HCT116 (cell line): ENCODE data around the gene STXBP5L.

Source experiments
- EZH2 ChIP-seq: fragments of 200-600 bp; sonication (generic); IDR thresholded peaks from 2 replicates; pipeline ENCODE4 v1.6.1; 2017; ENCODE audit warnings: antibody characterized with exemption, mixed run types
- JUND ChIP-seq: IDR thresholded peaks from 2 replicates; pipeline ENCODE4 v1.6.1; 2012
- MAX ChIP-seq: IDR thresholded peaks from 2 replicates; pipeline ENCODE4 v1.6.1; 2012
- POLR2A ChIP-seq: IDR thresholded peaks from 2 replicates; pipeline ENCODE4 v1.7.0; 2011; ENCODE audit warnings: borderline replicate concordance; ENCODE audit not compliant: insufficient read depth, insufficient read length; ENCODE audit errors: extremely low read depth
- POLR2AphosphoS5 ChIP-seq: IDR thresholded peaks from 2 replicates; pipeline ENCODE4 v1.6.1; 2011; ENCODE audit warnings: mild to moderate bottlenecking, low read depth, low read length, moderate library complexity
- RAD21 ChIP-seq: IDR thresholded peaks from 2 replicates; pipeline ENCODE4 v1.6.1; 2012; ENCODE audit warnings: low read depth, mild to moderate bottlenecking
- TCF7L2 ChIP-seq: IDR thresholded peaks from 2 replicates; pipeline ENCODE4 v1.7.0; 2011; ENCODE audit warnings: borderline replicate concordance, inconsistent platforms; ENCODE audit not compliant: insufficient read depth, insufficient read length; ENCODE audit errors: extremely low read depth
- YY1 ChIP-seq: IDR thresholded peaks from 2 replicates; pipeline ENCODE4 v1.6.1; 2011; ENCODE audit warnings: low read length, low read depth, moderate library complexity, mild to moderate bottlenecking; ENCODE audit not compliant: insufficient replicate concordance; ENCODE audit errors: extremely low read depth
- TF ChIP-seq, protein P1 (sequence below), 3 experiments: fragments of 200-600 bp in 1 of 3; sonication (generic) in 1 of 3; IDR thresholded peaks in 2 of 3; conservative IDR thresholded peaks in 1 of 3; 2 replicates each; pipeline ENCODE4 v1.5.1; 2012 to 2017; ENCODE audit warnings: low read depth in 2 of 3, low read length in 2 of 3, antibody characterized with exemption in 1 of 3, borderline replicate concordance in 1 of 3, control low read depth in 1 of 3, mild to moderate bottlenecking in 1 of 3, mixed read lengths in 1 of 3, mixed run types in 1 of 3, moderate library complexity in 1 of 3; ENCODE audit not compliant: insufficient read depth in 1 of 3
- TF ChIP-seq, protein P2 (sequence below): IDR thresholded peaks from 2 replicates; pipeline ENCODE4 v1.6.1; 2012

GRCh38 chr3:121436641-121437040 lies 528.6 kb downstream of the STXBP5L start:
- TF ChIP-seq POLR2A (no peak), POLR2AphosphoS5 (no peak), JUND (no peak), EZH2 (no peak), TCF7L2 (no peak), YY1 (no peak), RAD21 (no peak), MAX (no peak)
- TF ChIP-seq, protein P1, sequence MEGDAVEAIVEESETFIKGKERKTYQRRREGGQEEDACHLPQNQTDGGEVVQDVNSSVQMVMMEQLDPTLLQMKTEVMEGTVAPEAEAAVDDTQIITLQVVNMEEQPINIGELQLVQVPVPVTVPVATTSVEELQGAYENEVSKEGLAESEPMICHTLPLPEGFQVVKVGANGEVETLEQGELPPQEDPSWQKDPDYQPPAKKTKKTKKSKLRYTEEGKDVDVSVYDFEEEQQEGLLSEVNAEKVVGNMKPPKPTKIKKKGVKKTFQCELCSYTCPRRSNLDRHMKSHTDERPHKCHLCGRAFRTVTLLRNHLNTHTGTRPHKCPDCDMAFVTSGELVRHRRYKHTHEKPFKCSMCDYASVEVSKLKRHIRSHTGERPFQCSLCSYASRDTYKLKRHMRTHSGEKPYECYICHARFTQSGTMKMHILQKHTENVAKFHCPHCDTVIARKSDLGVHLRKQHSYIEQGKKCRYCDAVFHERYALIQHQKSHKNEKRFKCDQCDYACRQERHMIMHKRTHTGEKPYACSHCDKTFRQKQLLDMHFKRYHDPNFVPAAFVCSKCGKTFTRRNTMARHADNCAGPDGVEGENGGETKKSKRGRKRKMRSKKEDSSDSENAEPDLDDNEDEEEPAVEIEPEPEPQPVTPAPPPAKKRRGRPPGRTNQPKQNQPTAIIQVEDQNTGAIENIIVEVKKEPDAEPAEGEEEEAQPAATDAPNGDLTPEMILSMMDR (IDR thresholded peaks at IDR 0.05 in 2 of 3, conservative IDR thresholded peaks at IDR 0.05 in 1 of 3; ENCODE audit: borderline replicate concordance in 1 of 3, insufficient read depth in 1 of 3, low read depth in 2 of 3, low read length in 2 of 3): no peak
- TF ChIP-seq, protein P2, sequence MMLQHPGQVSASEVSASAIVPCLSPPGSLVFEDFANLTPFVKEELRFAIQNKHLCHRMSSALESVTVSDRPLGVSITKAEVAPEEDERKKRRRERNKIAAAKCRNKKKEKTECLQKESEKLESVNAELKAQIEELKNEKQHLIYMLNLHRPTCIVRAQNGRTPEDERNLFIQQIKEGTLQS: no peak
